GM21576 (cell line): Measurements from ENCODE around the gene PGLYRP3.

Experiments used
- ATAC-seq: cut with Tn5 transposase; IDR thresholded peaks from one replicate; pipeline ENCODE4 v1.9.1; 2021; ENCODE audit warnings: mild to moderate bottlenecking, moderate library complexity; ENCODE audit not compliant: unreplicated experiment

The PGLYRP3 gene

DNA sequence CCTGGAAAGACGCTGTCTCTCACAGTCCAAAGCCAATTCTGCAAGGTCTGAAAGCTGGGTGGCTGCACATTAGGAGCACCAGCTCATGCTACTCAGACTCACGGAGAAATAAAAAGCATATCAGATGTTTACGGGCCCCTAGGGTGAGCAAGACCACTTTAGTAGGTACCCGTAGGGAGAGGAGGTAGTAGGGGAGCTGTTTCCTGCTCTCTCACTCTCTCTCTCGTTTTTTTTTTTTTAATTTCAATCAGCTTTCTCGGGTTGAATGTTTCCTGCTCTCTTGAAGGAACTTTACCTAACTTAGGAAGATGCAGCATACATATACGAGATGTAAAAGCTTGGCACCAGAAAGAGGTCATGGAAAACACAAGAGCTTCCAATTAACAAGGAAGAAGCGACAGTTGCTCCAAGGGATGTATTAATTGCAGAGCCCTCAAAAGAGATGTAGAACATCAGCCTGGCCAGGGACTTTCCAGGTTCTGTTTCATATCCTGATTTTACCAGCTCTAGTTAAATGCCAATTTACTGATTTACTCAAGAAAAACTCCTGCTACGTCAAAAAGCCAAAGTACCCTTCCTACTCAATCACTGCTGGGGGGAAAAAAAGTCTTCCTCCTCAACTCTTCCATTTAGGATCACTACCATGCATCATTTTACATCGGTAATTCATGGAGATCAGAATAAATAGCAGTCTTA lies 50.1 kb downstream of the PGLYRP3 start:
- ATAC-seq: no peak

DNA sequence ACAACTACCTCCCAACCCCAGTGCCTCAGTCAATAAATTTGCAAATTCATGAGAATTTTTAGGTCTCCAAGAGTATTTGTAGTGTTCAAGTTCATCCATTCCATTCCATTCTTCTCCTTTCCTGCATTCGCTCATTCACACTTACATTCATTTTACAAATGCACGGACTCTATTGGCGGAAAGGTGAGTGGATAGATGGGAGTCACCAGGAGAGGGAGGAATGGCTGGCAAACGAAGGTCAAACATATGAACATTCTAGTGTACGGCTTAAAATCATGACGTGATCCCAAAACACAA lies 50.7 kb downstream of the PGLYRP3 start:
- no peak for ATAC-seq

DNA sequence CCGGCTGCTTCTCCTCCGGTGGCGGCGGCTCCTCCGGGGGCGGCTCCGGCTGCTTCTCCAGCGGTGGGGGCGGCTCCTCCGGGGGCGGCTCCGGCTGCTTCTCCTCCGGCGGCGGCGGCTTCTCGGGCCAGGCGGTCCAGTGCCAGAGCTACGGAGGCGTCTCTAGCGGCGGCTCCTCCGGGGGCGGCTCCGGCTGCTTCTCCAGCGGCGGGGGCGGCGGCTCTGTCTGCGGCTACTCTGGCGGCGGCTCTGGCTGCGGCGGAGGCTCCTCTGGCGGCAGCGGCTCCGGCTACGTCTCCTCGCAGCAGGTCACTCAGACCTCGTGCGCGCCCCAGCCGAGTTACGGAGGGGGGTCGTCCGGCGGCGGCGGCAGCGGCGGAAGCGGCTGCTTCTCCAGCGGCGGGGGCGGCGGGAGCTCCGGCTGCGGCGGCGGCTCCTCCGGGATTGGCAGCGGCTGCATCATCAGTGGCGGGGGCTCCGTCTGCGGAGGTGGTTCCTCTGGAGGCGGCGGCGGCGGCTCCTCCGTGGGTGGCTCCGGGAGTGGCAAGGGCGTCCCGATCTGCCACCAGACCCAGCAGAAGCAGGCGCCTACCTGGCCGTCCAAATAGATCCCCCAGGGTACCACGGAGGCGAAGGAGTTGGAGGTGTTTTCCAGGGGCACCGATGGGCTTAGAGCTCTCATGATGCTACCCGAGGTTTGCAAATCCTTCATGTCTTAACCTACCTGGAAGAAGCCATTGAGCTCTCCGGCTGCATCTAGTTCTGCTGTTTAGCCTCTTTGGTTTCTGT lies 51.3 kb downstream of the PGLYRP3 start:
- no peak for ATAC-seq

DNA sequence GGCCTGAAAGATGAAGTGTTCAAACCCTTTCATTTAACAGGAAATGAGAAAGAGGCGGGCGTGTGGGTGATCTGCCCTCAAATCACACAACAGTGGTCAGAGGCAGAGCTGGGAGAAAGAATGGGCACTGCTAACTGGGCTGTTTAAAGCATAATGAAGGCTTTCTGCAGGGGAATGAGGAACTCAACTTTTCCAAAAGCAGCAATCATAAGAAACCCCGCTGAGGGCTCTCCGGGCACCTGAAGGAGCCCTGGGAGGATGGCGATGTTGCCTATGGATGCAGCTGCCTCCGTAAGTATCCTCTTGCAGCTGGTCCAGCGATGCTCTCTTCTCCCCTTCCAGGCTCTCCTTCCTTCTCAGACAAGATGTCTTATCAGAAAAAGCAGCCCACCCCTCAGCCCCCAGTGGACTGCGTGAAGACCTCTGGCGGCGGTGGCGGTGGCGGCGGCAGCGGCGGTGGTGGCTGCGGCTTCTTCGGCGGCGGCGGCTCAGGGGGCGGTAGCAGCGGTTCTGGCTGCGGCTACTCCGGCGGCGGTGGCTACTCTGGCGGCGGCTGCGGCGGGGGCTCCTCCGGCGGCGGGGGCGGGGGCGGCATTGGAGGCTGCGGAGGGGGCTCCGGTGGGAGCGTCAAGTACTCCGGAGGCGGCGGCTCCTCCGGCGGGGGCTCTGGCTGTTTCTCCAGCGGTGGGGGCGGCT lies 52.0 kb downstream of the PGLYRP3 start:
- ATAC-seq: no peak

DNA sequence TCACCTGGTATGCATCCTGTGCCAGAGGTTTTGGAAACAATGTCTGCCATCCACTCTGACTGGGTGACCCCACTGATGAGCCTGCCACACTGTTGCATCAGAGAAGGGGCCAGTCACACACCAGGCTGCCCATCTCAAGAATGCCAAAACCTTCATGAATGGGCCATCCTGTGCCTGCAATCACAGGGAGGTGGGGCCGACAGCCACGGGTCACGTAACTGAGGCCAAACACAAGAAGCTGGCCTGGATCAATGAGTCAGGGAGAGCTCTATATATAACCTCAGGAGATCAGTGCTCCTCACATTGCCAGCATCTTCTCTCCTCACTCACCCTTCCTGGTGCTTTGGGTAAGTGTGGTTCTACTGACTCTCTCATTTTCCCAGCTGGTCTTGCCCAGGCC lies 53.4 kb downstream of the PGLYRP3 start, which contains the start of gene LORICRIN:
Gene LORICRIN (plus strand): TSS at position 301 of the 400 bp plus-strand sequence. CDS start 1,263 bp downstream, outside the sequence.
- no peak for ATAC-seq

DNA sequence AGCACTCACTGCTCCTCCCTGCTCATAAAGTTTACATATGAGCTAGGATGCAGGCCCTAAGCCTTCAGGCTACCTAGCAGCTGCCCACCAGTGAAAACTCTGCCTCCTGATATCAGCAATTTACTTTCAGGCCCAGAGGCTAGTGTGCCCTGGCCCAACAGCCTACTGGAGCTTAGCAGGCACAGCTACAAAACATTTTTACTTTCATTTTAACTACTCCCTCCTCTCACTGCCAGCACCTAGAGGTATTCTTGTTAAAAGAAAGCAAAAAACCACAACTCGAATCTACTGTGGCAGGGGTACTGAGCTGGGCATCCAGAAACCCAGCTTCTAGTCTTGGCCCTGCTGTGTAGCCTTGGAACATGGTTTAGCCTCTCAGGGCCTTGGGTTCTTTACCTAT lies 59.1 kb downstream of the PGLYRP3 start:
- ATAC-seq: no peak

DNA sequence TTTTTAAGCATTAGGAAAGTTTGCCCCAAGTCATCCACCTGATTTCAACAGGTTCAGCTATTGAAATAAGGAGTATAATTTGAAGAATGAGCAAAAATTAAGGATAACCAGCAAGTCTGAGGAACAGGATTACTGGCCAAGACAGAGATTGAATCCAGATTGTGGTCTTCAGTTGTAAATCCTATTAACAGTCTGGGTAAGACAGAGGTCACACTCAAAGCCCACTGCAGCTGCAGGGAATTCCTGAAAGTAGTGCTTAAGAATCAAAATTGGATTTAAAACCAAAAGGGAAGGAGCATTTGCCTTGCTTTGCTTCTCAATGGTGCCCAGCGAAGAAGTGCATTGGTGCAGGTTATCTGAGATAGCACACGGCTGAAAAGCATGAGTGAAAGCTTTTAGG lies 59.7 kb downstream of the PGLYRP3 start:
- ATAC-seq: no peak

DNA sequence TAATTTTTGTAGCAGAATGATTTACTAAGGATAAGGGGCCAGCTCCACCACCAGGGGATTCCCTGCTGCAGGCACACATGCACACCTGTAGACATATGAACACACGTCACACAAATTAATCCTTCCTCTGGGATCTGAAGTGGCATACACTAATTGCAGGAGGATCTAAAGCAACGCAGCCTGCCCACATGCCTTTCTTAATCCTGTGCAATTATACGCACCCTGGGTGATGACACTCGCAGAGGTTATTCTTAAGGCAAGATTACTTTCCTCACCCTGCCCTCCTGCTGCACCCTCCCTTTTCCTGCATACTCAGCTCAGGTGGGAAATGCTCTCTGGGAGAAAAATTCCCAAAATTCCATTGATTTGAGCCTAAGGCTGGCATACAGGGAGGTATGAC lies 60.8 kb downstream of the PGLYRP3 start:
- no peak for ATAC-seq

DNA sequence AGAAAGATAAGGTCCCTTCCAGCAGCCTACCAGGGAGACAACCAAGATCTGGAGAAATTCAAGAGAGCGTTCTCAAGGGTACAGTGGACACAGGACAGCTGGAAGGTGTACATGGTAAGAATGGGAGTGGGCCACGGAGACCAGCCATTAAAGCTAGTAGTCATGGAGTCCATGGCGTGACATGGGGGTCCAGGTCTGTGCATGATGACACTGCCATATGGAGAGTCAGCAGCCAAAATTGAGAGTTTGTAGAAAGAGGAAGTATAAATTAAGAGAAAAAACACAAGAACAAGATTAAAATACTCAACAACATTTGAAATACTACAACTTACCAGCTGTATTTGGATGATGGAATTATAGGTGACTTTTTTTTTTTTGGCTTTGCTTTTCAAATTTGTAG lies 61.2 kb downstream of the PGLYRP3 start:
- no peak for ATAC-seq

DNA sequence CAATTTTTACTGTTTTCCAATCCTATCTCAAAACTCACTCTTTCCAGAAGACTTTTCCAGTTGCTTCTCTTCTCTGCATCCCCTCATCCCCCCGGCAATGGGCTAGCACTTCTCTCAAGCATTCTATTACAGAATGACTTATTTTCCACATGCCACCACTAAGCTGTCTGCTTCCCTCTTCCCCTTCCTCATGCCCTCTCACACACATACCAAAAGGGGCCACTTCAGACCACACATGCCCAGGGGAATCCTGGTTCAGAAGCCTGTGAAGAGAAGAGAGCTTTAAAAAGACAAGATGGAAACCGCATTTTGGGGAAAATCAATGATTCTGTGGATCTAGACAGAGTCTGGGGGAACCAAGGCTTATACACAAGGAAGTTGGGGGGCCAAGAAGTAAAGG lies 61.7 kb downstream of the PGLYRP3 start:
- ATAC-seq: no peak

DNA sequence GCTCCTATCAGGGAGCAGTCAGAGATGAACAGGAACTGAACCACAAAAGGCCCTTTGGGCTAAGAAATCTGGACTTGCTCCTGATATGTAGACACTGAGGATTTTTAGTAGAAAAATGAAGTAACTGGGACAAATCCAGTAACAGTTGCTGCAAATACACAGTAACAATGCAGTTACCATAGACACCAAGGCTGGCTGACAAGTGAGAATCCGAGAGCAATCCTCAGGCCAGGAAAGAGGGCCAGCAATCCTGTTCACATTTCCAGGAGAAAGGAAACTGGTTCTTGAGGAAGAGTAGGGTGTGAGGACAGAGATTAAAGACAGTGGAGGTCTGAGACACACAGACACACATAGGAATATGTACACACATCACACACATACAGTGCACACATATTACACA lies 62.6 kb downstream of the PGLYRP3 start:
- ATAC-seq: no peak

DNA sequence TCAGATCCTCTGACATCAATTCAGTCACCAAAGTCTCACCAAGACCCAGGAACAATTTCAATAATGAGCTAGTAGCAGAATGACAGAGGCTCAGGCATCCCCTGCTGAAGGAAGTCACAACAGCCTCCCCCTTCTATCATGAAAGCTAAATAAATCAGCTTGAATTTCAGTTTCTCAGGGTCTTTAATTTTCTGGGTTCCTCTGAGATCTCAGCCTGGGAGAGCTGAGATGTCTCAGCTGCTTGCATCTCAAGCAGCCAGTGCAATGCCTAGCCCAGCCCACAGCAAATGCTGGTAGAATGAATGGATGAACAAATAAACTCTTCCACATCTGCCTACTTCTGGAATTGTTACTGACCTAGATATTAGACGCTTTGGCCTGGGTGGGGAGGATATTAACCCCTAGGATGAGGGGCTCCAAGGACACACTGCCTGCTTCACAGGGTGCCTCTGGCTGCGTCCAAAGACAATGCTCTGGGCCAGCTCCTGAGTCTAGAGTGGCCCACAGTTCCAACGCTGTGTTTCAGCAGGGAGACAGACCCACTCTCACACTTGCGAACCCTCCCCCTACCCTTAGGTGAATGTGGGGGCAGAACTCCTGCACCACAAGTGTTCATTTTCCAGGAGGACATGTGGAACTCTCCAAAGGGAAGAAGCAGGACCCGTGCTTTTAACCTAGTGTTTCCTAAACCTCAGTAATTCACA lies 64.4 kb downstream of the PGLYRP3 start:
- ATAC-seq: no peak
